ENCODE data around the gene B4GALNT3.

GRCh38 chr12:592024-592505 is 132.3 kb downstream of the B4GALNT3 start:
- no peak for TF ChIP-seq CTCF (IDR thresholded peaks at IDR 0.05)
- TF ChIP-seq REST (IDR thresholded peaks at IDR 0.05) = no peak
- TF ChIP-seq RFX5 (IDR thresholded peaks at IDR 0.05) = no peak
- no peak for TF ChIP-seq MAX (IDR thresholded peaks at IDR 0.05)
- no peak for TF ChIP-seq JUN (IDR thresholded peaks at IDR 0.05)
- TF ChIP-seq E2F6 (IDR thresholded peaks at IDR 0.05; ENCODE audit: borderline replicate concordance, low read depth) = no peak
